ENCODE data around the gene CDC20. TPM values are rescaled to one million over a fixed set of nuclear protein-coding genes. Genes with fewer than 3 reads are reported as not detected.

CDC20 gene
- total RNA-seq, 2 donors from 2014 or later, result 2.3 TPM; not detected in 1

DNA sequence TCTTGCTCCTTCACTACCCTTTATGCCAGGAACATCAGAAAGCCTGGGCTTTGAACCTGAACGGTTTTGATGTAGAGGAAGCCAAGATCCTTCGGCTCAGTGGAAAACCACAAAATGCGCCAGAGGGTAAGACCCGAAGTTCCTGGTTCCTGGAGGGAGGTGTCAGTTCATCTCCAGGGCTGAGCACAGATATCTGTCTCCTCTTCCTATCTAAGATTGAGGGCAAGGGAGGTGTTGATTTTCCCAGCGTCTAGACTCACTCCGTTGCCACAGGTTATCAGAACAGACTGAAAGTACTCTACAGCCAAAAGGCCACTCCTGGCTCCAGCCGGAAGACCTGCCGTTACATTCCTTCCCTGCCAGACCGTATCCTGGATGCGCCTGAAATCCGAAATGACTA, 915 bp downstream of the CDC20 start:
- DNase-seq, result no peak
- TF ChIP-seq, protein P1, sequence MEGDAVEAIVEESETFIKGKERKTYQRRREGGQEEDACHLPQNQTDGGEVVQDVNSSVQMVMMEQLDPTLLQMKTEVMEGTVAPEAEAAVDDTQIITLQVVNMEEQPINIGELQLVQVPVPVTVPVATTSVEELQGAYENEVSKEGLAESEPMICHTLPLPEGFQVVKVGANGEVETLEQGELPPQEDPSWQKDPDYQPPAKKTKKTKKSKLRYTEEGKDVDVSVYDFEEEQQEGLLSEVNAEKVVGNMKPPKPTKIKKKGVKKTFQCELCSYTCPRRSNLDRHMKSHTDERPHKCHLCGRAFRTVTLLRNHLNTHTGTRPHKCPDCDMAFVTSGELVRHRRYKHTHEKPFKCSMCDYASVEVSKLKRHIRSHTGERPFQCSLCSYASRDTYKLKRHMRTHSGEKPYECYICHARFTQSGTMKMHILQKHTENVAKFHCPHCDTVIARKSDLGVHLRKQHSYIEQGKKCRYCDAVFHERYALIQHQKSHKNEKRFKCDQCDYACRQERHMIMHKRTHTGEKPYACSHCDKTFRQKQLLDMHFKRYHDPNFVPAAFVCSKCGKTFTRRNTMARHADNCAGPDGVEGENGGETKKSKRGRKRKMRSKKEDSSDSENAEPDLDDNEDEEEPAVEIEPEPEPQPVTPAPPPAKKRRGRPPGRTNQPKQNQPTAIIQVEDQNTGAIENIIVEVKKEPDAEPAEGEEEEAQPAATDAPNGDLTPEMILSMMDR (IDR thresholded peaks at IDR 0.05), result no peak
- intact Hi-C loops (cut with DNase I), result loop anchor here (10.0 kb wide), 2 partner anchors 65 to 125 kb away; no protein-coding TSS in a partner anchor
- no peaks in the 10 kb centered on the region for H3K9me3 ChIP-seq
- H3K36me3 ChIP-seq (replicated peaks in 1 of 2; ENCODE audit: insufficient read depth in 1 of 2, low read depth in 2 of 2), result peaks cover 0 to 15% of the 10 kb centered on the region in 2 donors
- no peak overlapping the region for H3K27ac ChIP-seq
- H3K27me3 ChIP-seq, result no peaks in the 10 kb centered on the region
- no peak for ATAC-seq
- peaks cover 13% of the 10 kb centered on the region for H3K4me1 ChIP-seq
- 30 to 35% methylated on average over 8 to 11 of the region's 11 CpGs for WGBS, 2 donors
- H3K4me3 ChIP-seq, result no peak overlapping the region

DNA sequence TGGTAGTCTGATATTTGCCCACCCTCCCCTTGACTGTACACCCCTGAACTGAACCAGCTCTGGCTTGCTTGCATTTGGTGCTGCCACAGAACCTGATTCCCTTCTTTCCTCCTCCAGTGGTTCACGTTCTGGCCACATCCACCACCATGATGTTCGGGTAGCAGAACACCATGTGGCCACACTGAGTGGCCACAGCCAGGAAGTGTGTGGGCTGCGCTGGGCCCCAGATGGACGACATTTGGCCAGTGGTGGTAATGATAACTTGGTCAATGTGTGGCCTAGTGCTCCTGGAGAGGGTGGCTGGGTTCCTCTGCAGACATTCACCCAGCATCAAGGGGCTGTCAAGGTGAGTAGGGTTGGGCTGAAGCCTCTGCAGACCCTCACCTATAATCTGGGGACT, 1.8 kb downstream of the CDC20 start:
- H3K4me3 ChIP-seq, result no peak overlapping the region
- ATAC-seq (no peak), DNase-seq (no peak)
- intact Hi-C loops (cut with DNase I), result loop anchor here (10.0 kb wide), 1 partner anchor 126 kb away; no protein-coding TSS in a partner anchor
- peaks cover 14% of the 10 kb centered on the region for H3K4me1 ChIP-seq
- peaks cover 0 to 18% of the 10 kb centered on the region in 2 donors for H3K36me3 ChIP-seq (replicated peaks in 1 of 2; ENCODE audit: insufficient read depth in 1 of 2, low read depth in 2 of 2)
- H3K27ac ChIP-seq, result no peak overlapping the region
- no peak for TF ChIP-seq POLR2A (IDR thresholded peaks at IDR 0.05)
- TF ChIP-seq, protein P1 (IDR thresholded peaks at IDR 0.05), result no peak
- no peaks in the 10 kb centered on the region for H3K27me3 ChIP-seq
- H3K9me3 ChIP-seq, result no peaks in the 10 kb centered on the region
- 63 to 75% methylated on average over 4 of the region's 4 CpGs for WGBS, 2 donors

DNA sequence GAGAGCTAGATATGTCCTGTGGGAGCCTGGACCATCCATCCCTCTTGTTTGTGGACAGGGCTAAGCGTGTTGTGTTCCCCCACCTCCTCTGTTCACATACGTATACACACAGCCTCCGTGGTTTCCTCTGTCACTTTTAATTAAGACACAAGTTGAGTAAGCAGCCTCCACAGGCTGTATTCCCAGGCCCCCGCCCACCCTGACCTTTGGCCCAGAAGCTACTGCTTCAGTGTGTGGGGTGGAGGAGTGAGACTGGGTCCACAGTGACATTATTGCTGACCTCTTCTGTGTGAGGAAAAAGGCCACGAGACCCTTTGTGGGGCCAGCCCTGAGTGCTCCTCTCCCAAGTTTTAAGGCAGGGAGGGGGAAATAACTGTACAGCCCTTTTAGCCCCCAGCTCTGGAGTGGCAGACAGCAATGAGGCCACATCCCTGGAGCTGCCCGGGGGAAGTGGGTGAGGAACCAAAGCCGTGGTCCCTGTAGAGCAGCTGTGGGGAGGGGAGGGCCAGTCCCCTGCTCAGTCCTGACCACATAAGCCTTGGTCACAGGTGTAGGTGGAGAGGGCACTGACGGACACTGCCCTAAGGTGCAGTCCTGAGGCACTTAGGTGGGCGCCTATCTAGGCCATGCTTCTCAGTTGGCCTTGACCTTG, 4.6 kb downstream of the CDC20 start:
- DNase-seq, result no peak
- Histone ChIP-seq H3K36me3 (replicated peaks in 1 of 2; ENCODE audit: insufficient read depth in 1 of 2, low read depth in 2 of 2) (peaks cover 0 to 18% of the 10 kb centered on the region in 2 donors), H3K9me3 (no peaks in the 10 kb centered on the region), H3K4me1 (peaks cover 26% of the 10 kb centered on the region), H3K4me3 (no peak overlapping the region), H3K27ac (no peak overlapping the region), H3K27me3 (no peaks in the 10 kb centered on the region)
- no peak for ATAC-seq
- intact Hi-C loops (cut with DNase I), result loop anchor here (10.0 kb wide), 1 partner anchor 129 kb away; no protein-coding TSS in a partner anchor
- 81 to 86% methylated on average over 9 of the region's 9 CpGs for WGBS, 2 donors
- TF ChIP-seq, protein P1 (IDR thresholded peaks at IDR 0.05), result no peak
- TF ChIP-seq POLR2A (IDR thresholded peaks at IDR 0.05), result no peak

DNA sequence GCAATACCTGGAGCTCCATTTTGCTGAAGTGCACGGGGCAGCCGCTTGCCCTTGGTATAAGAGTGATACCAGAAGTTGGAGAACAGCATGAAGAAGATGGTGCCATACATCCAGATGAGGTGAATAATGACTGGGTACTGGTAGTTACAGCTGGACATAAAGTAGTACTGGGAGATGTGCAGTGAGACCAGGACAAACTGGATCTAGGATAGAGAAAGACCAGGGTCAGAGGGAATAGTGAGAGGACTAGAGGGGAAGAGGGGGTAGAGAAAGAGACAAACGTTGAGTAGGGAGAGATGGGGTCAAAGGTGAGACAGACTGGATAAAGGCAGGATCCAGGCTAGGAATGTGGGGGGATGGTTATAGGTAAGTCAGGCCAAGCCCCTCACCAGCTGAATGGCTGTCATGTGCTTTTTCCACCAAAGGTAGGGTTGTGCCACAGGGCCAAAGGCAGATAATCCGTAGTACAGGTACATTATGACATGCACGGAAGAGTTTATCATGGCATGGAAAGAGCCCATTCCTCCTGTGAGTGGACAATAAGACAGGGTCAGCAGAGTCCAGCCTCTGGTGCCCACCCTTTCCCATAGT, 5.2 kb downstream of the CDC20 start:
- no peak for ATAC-seq
- TF ChIP-seq POLR2A (IDR thresholded peaks at IDR 0.05), result no peak
- TF ChIP-seq, protein P1 (IDR thresholded peaks at IDR 0.05), result no peak
- H3K27ac ChIP-seq, result no peak overlapping the region
- DNase-seq, result no peak
- peaks cover 0 to 18% of the 10 kb centered on the region in 2 donors for H3K36me3 ChIP-seq (replicated peaks in 1 of 2; ENCODE audit: insufficient read depth in 1 of 2, low read depth in 2 of 2)
- H3K27me3 ChIP-seq, result no peaks in the 10 kb centered on the region
- H3K4me1 ChIP-seq, result peaks cover 30% of the 10 kb centered on the region
- intact Hi-C loops (cut with DNase I), result loop anchor here (10.0 kb wide), 1 partner anchor 129 kb away; no protein-coding TSS in a partner anchor
- H3K9me3 ChIP-seq, result no peaks in the 10 kb centered on the region
- H3K4me3 ChIP-seq, result no peak overlapping the region
- 74 to 78% methylated on average over 5 of the region's 5 CpGs for WGBS, 2 donors
